Trophoblast cell (in vitro differentiated cells and primary cell): Measurements from ENCODE around the gene SOHLH2. TPM values are rescaled to one million over a fixed set of nuclear protein-coding genes. Genes with fewer than 3 reads are reported as not detected.

ENCODE experiments used
- DNase-seq, 2 donors: peaks; one replicate each; pipeline ENCODE4 v3.0.0-alpha.2; 2016
- H2AFZ ChIP-seq: 2 replicates; pipeline ENCODE4 v1.6.1; 2013; ENCODE audit warnings: low read length, moderate library complexity, mild to moderate bottlenecking; ENCODE audit not compliant: insufficient read depth, poor library complexity
- H2AK5ac ChIP-seq: 2 replicates; pipeline ENCODE4 v1.6.1; 2013; ENCODE audit warnings: mild to moderate bottlenecking, low read length
- H2BK120ac ChIP-seq: 2 replicates; pipeline ENCODE4 v1.6.1; 2013; ENCODE audit warnings: low read length, mild to moderate bottlenecking, moderate library complexity; ENCODE audit not compliant: insufficient read depth, poor library complexity
- H2BK12ac ChIP-seq: 2 replicates; pipeline ENCODE4 v1.6.1; 2013; ENCODE audit warnings: mild to moderate bottlenecking, low read length, moderate library complexity
- H2BK5ac ChIP-seq: 2 replicates; pipeline ENCODE4 v1.6.1; 2013; ENCODE audit warnings: low read length, low read depth, moderate library complexity, mild to moderate bottlenecking; ENCODE audit not compliant: poor library complexity
- H3K14ac ChIP-seq: 2 replicates; pipeline ENCODE4 v1.6.1; 2013; ENCODE audit warnings: mild to moderate bottlenecking, low read length
- H3K18ac ChIP-seq: 2 replicates; pipeline ENCODE4 v1.6.1; 2013; ENCODE audit warnings: mild to moderate bottlenecking, low read length
- H3K23ac ChIP-seq: 2 replicates; pipeline ENCODE4 v1.6.1; 2013; ENCODE audit warnings: low read length
- H3K27ac ChIP-seq: 2 replicates; pipeline ENCODE4 v1.5.1; 2013; ENCODE audit warnings: low read depth, mild to moderate bottlenecking, inconsistent platforms, low read length, moderate library complexity
- H3K27me3 ChIP-seq: 2 replicates; pipeline ENCODE4 v1.6.1; 2013; ENCODE audit warnings: inconsistent platforms, mild to moderate bottlenecking, low read length, moderate library complexity; ENCODE audit not compliant: insufficient read depth
- H3K36me3 ChIP-seq, 2 experiments: 1 replicate in 1 of 2; 2 replicates in 1 of 2; pipeline ENCODE4 v1.6.1; 2013; ENCODE audit warnings: low read length in 2 of 2, mild to moderate bottlenecking in 2 of 2, moderate library complexity in 1 of 2; ENCODE audit not compliant: insufficient read depth in 2 of 2, control insufficient read depth in 1 of 2
- H3K4ac ChIP-seq: 2 replicates; pipeline ENCODE4 v1.6.1; 2013; ENCODE audit warnings: low read depth, mild to moderate bottlenecking, low read length, moderate library complexity
- H3K4me1 ChIP-seq, 2 experiments: 1 replicate in 1 of 2; 2 replicates in 1 of 2; pipeline ENCODE4 v1.6.1; 2013; ENCODE audit warnings: low read length in 2 of 2, mild to moderate bottlenecking in 2 of 2, moderate library complexity in 1 of 2; ENCODE audit not compliant: insufficient read depth in 2 of 2, control insufficient read depth in 1 of 2
- H3K4me2 ChIP-seq: 2 replicates; pipeline ENCODE4 v1.6.1; 2013; ENCODE audit warnings: inconsistent platforms, mild to moderate bottlenecking, low read length, moderate library complexity
- H3K4me3 ChIP-seq: 2 replicates; pipeline ENCODE4 v1.5.1; 2013; ENCODE audit warnings: mild to moderate bottlenecking, low read depth, low read length, inconsistent platforms
- H3K79me1 ChIP-seq: one replicate; pipeline ENCODE4 v1.6.1; 2013; ENCODE audit warnings: low read length
- H3K79me2 ChIP-seq: 2 replicates; pipeline ENCODE4 v1.6.1; 2013; ENCODE audit warnings: low read length, mild to moderate bottlenecking; ENCODE audit not compliant: control insufficient read depth, insufficient read depth, poor library complexity
- H3K9ac ChIP-seq: 2 replicates; pipeline ENCODE4 v1.6.1; 2013; ENCODE audit warnings: mild to moderate bottlenecking, low read length
- H3K9me3 ChIP-seq: 2 replicates; pipeline ENCODE4 v1.6.1; 2013; ENCODE audit warnings: low read depth, mild to moderate bottlenecking, control low read depth, inconsistent platforms, low read length; ENCODE audit not compliant: insufficient read depth
- H4K12ac ChIP-seq: 2 replicates; pipeline ENCODE4 v1.6.1; 2013; ENCODE audit warnings: low read depth, mild to moderate bottlenecking, low read length, moderate library complexity
- H4K8ac ChIP-seq: 2 replicates; pipeline ENCODE4 v1.6.1; 2013; ENCODE audit warnings: low read depth, mild to moderate bottlenecking, low read length, moderate library complexity
- H4K91ac ChIP-seq: one replicate; pipeline ENCODE4 v1.6.1; 2013; ENCODE audit warnings: low read depth, mild to moderate bottlenecking, low read length, moderate library complexity
- whole genome bisulfite sequencing: extraction: QIAGEN DNeasy Blood & Tissue Kit; methylation state at CpG from one replicate; pipeline ENCODE4 v1.1.7; 2013; ENCODE audit warnings: missing lambda C conversion rate; ENCODE audit not compliant: insufficient read length, insufficient coverage; ENCODE audit errors: extremely low coverage; 5-methylcytosine and 5-hydroxymethylcytosine counted together
- polyA plus RNA-seq: library from polyadenylated mRNA; stranded (reverse); fragments of 200-250 nt; gene quantifications from 2 replicates; pipeline ENCODE4 v1.2.3, GENCODE V29; 2013

SOHLH2 gene
- 2.0 and 2.4 TPM in 2 replicates for polyA plus RNA-seq

GRCh38 chr13:36214163-36214921, at the start of gene SOHLH2:
TSS of gene SOHLH2 (minus strand) at chr13:36214556. CDS start at chr13:36214526, 30 bp downstream.
- no peak within 1 kb of the TSS for H3K4ac ChIP-seq
- no peaks in the 10 kb centered on the region for H3K27me3 ChIP-seq
- no peak within 1 kb of the TSS for H2AK5ac ChIP-seq
- no peak within 1 kb of the TSS for H3K9ac ChIP-seq
- H3K18ac ChIP-seq = no peak within 1 kb of the TSS
- H3K79me2 ChIP-seq = no peaks in the 10 kb centered on the region
- no peak within 1 kb of the TSS for H4K91ac ChIP-seq
- no peak within 1 kb of the TSS for H4K8ac ChIP-seq
- H3K4me1 ChIP-seq = no peaks in the 10 kb centered on the region
- H3K23ac ChIP-seq = no peak within 1 kb of the TSS
- no peaks in the 10 kb centered on the region for H3K79me1 ChIP-seq
- no peak within 1 kb of the TSS for H3K4me2 ChIP-seq
- H2BK5ac ChIP-seq = no peak within 1 kb of the TSS
- no peak within 1 kb of the TSS for H2BK120ac ChIP-seq
- no peak within 1 kb of the TSS for H3K4me3 ChIP-seq
- no peaks in the 10 kb centered on the region for H3K36me3 ChIP-seq
- H3K14ac ChIP-seq = no peak within 1 kb of the TSS
- no peak within 1 kb of the TSS for H3K27ac ChIP-seq
- H2AFZ ChIP-seq = no peak within 1 kb of the TSS
- H3K9me3 ChIP-seq = no peaks in the 10 kb centered on the region
- no CpG with 5 or more reads among the region's 53 CpGs for WGBS
- no peak within 1 kb of the TSS for H2BK12ac ChIP-seq
- H4K12ac ChIP-seq = no peak within 1 kb of the TSS
- peak; percentile 82 to 86 for DNase-seq

GRCh38 chr13:36261976-36262375, 47.6 kb upstream of the SOHLH2 start:
- H3K27ac ChIP-seq = no peak overlapping the region
- H3K79me2 ChIP-seq = no peaks in the 10 kb centered on the region
- no peak overlapping the region for H3K23ac ChIP-seq
- DNase-seq = no peak
- no peak overlapping the region for H4K91ac ChIP-seq
- no peaks in the 10 kb centered on the region for H3K79me1 ChIP-seq
- H3K9me3 ChIP-seq = peaks cover 2% of the 10 kb centered on the region
- H3K4me2 ChIP-seq = no peak overlapping the region
- H3K14ac ChIP-seq = no peak overlapping the region
- H4K12ac ChIP-seq = no peak overlapping the region
- H2BK12ac ChIP-seq = no peak overlapping the region
- H3K36me3 ChIP-seq = no peaks in the 10 kb centered on the region
- H2BK5ac ChIP-seq = no peak overlapping the region
- no peak overlapping the region for H3K18ac ChIP-seq
- H2BK120ac ChIP-seq = no peak overlapping the region
- no peak overlapping the region for H3K9ac ChIP-seq
- H3K4me3 ChIP-seq = no peak overlapping the region
- H3K27me3 ChIP-seq = no peaks in the 10 kb centered on the region
- H3K4ac ChIP-seq = no peak overlapping the region
- H2AFZ ChIP-seq = no peak overlapping the region
- H4K8ac ChIP-seq = no peak overlapping the region
- H3K4me1 ChIP-seq = no peaks in the 10 kb centered on the region
- H2AK5ac ChIP-seq = no peak overlapping the region

- H3K9ac ChIP-seq = no peak overlapping the region
- no peak overlapping the region for H3K14ac ChIP-seq
- H3K4me2 ChIP-seq = no peak overlapping the region
- DNase-seq = no peak
- H2AK5ac ChIP-seq = no peak overlapping the region
- WGBS = no CpG with 5 or more reads among the region's 3 CpGs
- H4K12ac ChIP-seq = no peak overlapping the region
- H3K4me3 ChIP-seq = no peak overlapping the region
- H3K27me3 ChIP-seq = no peaks in the 10 kb centered on the region
- H2BK5ac ChIP-seq = no peak overlapping the region
- H2AFZ ChIP-seq = no peak overlapping the region
- peaks cover 2% of the 10 kb centered on the region for H3K9me3 ChIP-seq
- H2BK12ac ChIP-seq = no peak overlapping the region
- no peak overlapping the region for H3K18ac ChIP-seq
- no peak overlapping the region for H4K91ac ChIP-seq
- H3K4ac ChIP-seq = no peak overlapping the region
- H3K36me3 ChIP-seq = no peaks in the 10 kb centered on the region
- no peak overlapping the region for H3K27ac ChIP-seq
- no peaks in the 10 kb centered on the region for H3K4me1 ChIP-seq
- no peak overlapping the region for H2BK120ac ChIP-seq
- H3K23ac ChIP-seq = no peak overlapping the region
- H3K79me1 ChIP-seq = no peaks in the 10 kb centered on the region
- no peaks in the 10 kb centered on the region for H3K79me2 ChIP-seq
- H4K8ac ChIP-seq = no peak overlapping the region
Measured at GRCh38 chr13:36261011-36261410, 46.7 kb upstream of the SOHLH2 start.

GRCh38 chr13:36259361-36260137, 45.2 kb upstream of the SOHLH2 start:
- Histone ChIP-seq H3K18ac (no peak overlapping the region), H3K27ac (no peak overlapping the region), H3K4me3 (no peak overlapping the region), H3K79me2 (no peaks in the 10 kb centered on the region), H2BK120ac (no peak overlapping the region), H4K12ac (no peak overlapping the region), H3K79me1 (no peaks in the 10 kb centered on the region), H3K9ac (no peak overlapping the region), H3K9me3 (peaks cover 2% of the 10 kb centered on the region), H3K27me3 (no peaks in the 10 kb centered on the region), H3K14ac (no peak overlapping the region), H4K91ac (no peak overlapping the region), H2BK12ac (no peak overlapping the region), H3K23ac (no peak overlapping the region), H3K4me2 (no peak overlapping the region), H2BK5ac (no peak overlapping the region), H3K4me1 (no peaks in the 10 kb centered on the region), H4K8ac (no peak overlapping the region), H3K36me3 (no peaks in the 10 kb centered on the region), H2AK5ac (no peak overlapping the region), H3K4ac (no peak overlapping the region), H2AFZ (no peak overlapping the region)
- WGBS = no CpG with 5 or more reads among the region's 8 CpGs
- no peak for DNase-seq
